ENCODE measurements around the gene KIF26B.

Gene KIF26B

GRCh38 chr1:245575710-245576109 is 420.9 kb downstream of the KIF26B start:
- CTCF ChIA-PET = no interaction called here
- H3K27ac ChIP-seq = no peak overlapping the region
- POLR2A ChIA-PET (ENCODE audit: low non-redundant PET) = no interaction called here
- TF ChIP-seq CTCF (conservative IDR thresholded peaks at IDR 0.05; ENCODE audit: low read depth) = no peak
- no peak for DNase-seq (ENCODE audit: low spot score)

DNA sequence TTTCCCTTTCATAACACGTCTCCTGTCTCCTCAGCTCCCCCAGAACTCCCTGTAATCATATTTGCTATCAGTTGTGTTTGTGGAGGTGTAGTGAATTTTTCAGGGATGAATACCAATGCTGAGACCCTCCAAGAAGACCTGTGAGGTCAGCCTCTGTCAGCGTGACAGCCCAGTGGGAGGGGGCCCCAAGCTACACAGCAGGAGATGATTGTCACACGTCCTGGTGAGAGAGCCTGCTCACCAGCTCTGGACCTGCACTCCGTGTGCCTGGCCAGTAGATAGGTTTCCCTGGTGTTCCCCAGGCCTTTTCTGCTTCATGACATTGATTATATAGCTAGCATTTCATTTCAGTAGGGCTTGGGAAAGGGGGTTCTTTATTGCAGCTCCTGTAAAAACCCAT is 421.5 kb downstream of the KIF26B start:
- ChIA-PET CTCF (no interaction called here), POLR2A (ENCODE audit: low non-redundant PET) (no interaction called here)
- TF ChIP-seq CTCF (conservative IDR thresholded peaks at IDR 0.05; ENCODE audit: low read depth) = no peak
- no peak for DNase-seq (ENCODE audit: low spot score)
- no peak overlapping the region for H3K27ac ChIP-seq

GRCh38 chr1:245577191-245578157 is 422.7 kb downstream of the KIF26B start:
- no peak overlapping the region for H3K27ac ChIP-seq
- ChIA-PET CTCF (no interaction called here), POLR2A (ENCODE audit: low non-redundant PET) (no interaction called here)
- no peak for TF ChIP-seq CTCF (conservative IDR thresholded peaks at IDR 0.05; ENCODE audit: low read depth)
- no peak for DNase-seq (ENCODE audit: low spot score)

GRCh38 chr1:245578308-245578707 is 423.5 kb downstream of the KIF26B start:
- CTCF ChIA-PET = no interaction called here
- POLR2A ChIA-PET (ENCODE audit: low non-redundant PET) = no interaction called here
- H3K27ac ChIP-seq = no peak overlapping the region
- no peak for TF ChIP-seq CTCF (conservative IDR thresholded peaks at IDR 0.05; ENCODE audit: low read depth)
- no peak for DNase-seq (ENCODE audit: low spot score)

- no peak overlapping the region for H3K27ac ChIP-seq
- ChIA-PET POLR2A (ENCODE audit: low non-redundant PET) (interaction anchor here (0.7 kb wide), 1 partner anchor 420 kb away, joined by 3 read pairs; no protein-coding TSS in a partner anchor), CTCF (no interaction called here)
- no peak for TF ChIP-seq CTCF (conservative IDR thresholded peaks at IDR 0.05; ENCODE audit: low read depth)
- DNase-seq (ENCODE audit: low spot score) = no peak
Measured at GRCh38 chr1:245578771-245579170, 424.0 kb downstream of the KIF26B start.

DNA sequence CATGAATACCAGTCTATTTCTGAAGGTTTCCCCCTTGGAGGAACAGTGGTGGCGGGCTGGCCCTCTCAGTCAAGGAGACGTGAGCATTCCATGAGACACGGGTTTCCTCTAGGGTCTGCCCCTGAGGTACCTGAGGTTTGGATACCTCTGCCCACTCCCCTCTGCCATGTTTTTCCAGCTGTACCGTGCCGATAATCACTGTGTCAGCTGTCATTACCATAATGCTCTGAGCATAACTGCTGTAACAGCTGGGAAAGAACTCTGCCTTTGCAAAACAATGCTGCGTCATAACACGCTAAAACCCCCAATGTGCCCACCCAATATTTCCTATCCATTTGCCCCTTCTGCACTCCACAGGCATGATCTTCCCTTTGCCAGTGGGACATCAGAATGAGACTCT is 425.1 kb downstream of the KIF26B start:
- no peak overlapping the region for H3K27ac ChIP-seq
- ChIA-PET CTCF (no interaction called here), POLR2A (ENCODE audit: low non-redundant PET) (no interaction called here)
- no peak for DNase-seq (ENCODE audit: low spot score)
- no peak for TF ChIP-seq CTCF (conservative IDR thresholded peaks at IDR 0.05; ENCODE audit: low read depth)
